ENCODE results near the gene PRUNE1. TPM values are rescaled to one million over a fixed set of nuclear protein-coding genes. Genes with fewer than 3 reads are reported as not detected.

PRUNE1 gene
- total RNA-seq, 2 experiments from 2014 or later = 12.4 to 15.7 TPM

GRCh38 chr1:150997949-150998348, 10.3 kb upstream of the PRUNE1 start:
- ATAC-seq (no peak), DNase-seq (no peak)
- Mint-ChIP-seq H3K36me3 (ENCODE audit: low read depth) (peaks cover 2% of the 10 kb centered on the region), H3K27me3 (no peaks in the 10 kb centered on the region), H3K27ac (no peak overlapping the region), H3K4me1 (ENCODE audit: low read depth) (peaks cover 28% of the 10 kb centered on the region), H3K9me3 (no peaks in the 10 kb centered on the region), H3K4me3 (no peak overlapping the region)
- TF ChIP-seq, protein P1, sequence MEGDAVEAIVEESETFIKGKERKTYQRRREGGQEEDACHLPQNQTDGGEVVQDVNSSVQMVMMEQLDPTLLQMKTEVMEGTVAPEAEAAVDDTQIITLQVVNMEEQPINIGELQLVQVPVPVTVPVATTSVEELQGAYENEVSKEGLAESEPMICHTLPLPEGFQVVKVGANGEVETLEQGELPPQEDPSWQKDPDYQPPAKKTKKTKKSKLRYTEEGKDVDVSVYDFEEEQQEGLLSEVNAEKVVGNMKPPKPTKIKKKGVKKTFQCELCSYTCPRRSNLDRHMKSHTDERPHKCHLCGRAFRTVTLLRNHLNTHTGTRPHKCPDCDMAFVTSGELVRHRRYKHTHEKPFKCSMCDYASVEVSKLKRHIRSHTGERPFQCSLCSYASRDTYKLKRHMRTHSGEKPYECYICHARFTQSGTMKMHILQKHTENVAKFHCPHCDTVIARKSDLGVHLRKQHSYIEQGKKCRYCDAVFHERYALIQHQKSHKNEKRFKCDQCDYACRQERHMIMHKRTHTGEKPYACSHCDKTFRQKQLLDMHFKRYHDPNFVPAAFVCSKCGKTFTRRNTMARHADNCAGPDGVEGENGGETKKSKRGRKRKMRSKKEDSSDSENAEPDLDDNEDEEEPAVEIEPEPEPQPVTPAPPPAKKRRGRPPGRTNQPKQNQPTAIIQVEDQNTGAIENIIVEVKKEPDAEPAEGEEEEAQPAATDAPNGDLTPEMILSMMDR (IDR thresholded peaks at IDR 0.05) = no peak
- ChIA-PET CTCF (interaction anchor here (0.9 to 7.7 kb wide), 6 partner anchors 7 to 159 kb away, joined by 3 to 103 read pairs (median 6); partner anchors contain the start of genes ANXA9, MINDY1 and TNFAIP8L2), POLR2A (interaction anchor here (0.7 to 2.0 kb wide), 3 partner anchors 8 to 71 kb away, joined by 3 to 12 read pairs (median 4); partner anchors contain the start of genes MINDY1 and SETDB1)
- intact Hi-C loops (cut with micrococcal nuclease) = no loop called here

DNA sequence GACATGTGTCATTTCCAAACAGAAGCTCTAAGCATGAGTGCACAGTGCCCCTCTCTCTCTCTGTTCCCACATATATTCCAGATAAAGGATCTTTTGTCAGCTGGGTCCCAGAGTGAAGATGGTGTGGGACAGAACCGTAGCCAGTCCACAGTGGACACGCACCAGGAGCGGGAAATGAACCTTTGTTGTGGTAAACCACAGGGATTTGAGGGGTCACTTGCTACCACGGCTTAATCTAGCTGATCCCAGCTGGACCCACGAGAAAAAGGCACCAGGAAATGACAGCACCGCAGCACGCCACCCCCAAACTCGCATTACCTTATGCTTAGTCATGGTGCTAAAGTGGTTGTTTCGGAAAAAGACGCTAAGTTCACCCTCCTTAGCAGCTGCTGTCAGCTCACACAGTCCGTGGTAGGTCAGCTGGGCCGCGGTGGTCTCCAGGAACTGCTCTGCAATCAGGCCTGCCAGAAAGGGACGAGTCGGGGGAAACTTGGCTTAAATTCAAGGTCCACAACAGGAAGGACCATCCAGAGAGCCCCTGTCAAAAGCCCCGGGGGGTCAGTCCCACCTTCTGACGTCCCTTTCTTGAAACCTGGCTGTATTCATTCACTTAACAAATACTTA, 9.1 kb upstream of the PRUNE1 start:
- Mint-ChIP-seq H3K27me3 (no peaks in the 10 kb centered on the region), H3K27ac (no peak overlapping the region), H3K4me3 (no peak overlapping the region), H3K9me3 (no peaks in the 10 kb centered on the region), H3K4me1 (ENCODE audit: low read depth) (peaks cover 38% of the 10 kb centered on the region), H3K36me3 (ENCODE audit: low read depth) (peaks cover 2% of the 10 kb centered on the region)
- ChIA-PET POLR2A (interaction anchor here (0.6 to 1.4 kb wide), 4 partner anchors 12 to 49 kb away, joined by 3 to 4 read pairs (median 3); no protein-coding TSS in a partner anchor), CTCF (interaction anchor here (1.0 to 7.7 kb wide), 6 partner anchors 20 to 466 kb away, joined by 3 to 103 read pairs (median 4); partner anchors contain the start of gene ANXA9)
- ATAC-seq (peak; percentile 76), DNase-seq (peak; percentile 67)
- TF ChIP-seq, protein P1 (IDR thresholded peaks at IDR 0.05) = no peak
- intact Hi-C loops (cut with micrococcal nuclease) = no loop called here

- ChIA-PET CTCF (interaction anchor here (1.0 to 7.7 kb wide), 6 partner anchors 15 to 467 kb away, joined by 3 to 103 read pairs (median 4); partner anchors contain the start of gene ANXA9), POLR2A (interaction anchor here (0.6 to 1.4 kb wide), 3 partner anchors 11 to 48 kb away, joined by 3 to 4 read pairs (median 3); no protein-coding TSS in a partner anchor)
- TF ChIP-seq, protein P1 (IDR thresholded peaks at IDR 0.05) = no peak
- no peak for DNase-seq
- H3K27me3 Mint-ChIP-seq = no peaks in the 10 kb centered on the region
- H3K27ac Mint-ChIP-seq = peak overlapping the region; percentile 20
- peaks cover 2% of the 10 kb centered on the region for H3K36me3 Mint-ChIP-seq (ENCODE audit: low read depth)
- intact Hi-C loops (cut with micrococcal nuclease) = no loop called here
- no peak for ATAC-seq
- no peaks in the 10 kb centered on the region for H3K9me3 Mint-ChIP-seq
- no peak overlapping the region for H3K4me3 Mint-ChIP-seq
- H3K4me1 Mint-ChIP-seq (ENCODE audit: low read depth) = peaks cover 44% of the 10 kb centered on the region
Measured at GRCh38 chr1:150999926-151000325, 8.3 kb upstream of the PRUNE1 start.

GRCh38 chr1:151000408-151000807, 7.8 kb upstream of the PRUNE1 start:
- DNase-seq (no peak), ATAC-seq (no peak)
- ChIA-PET CTCF (interaction anchor here (1.2 to 7.7 kb wide), 6 partner anchors 15 to 468 kb away, joined by 3 to 103 read pairs (median 4); partner anchors contain the start of gene ANXA9), POLR2A (interaction anchor here (1.3 to 1.6 kb wide), 4 partner anchors 11 to 21 kb away, joined by 3 to 5 read pairs (median 4); no protein-coding TSS in a partner anchor)
- peaks cover 46% of the 10 kb centered on the region for H3K4me1 Mint-ChIP-seq (ENCODE audit: low read depth)
- no peaks in the 10 kb centered on the region for H3K9me3 Mint-ChIP-seq
- peaks cover 2% of the 10 kb centered on the region for H3K36me3 Mint-ChIP-seq (ENCODE audit: low read depth)
- no peaks in the 10 kb centered on the region for H3K27me3 Mint-ChIP-seq
- no peak overlapping the region for H3K4me3 Mint-ChIP-seq
- H3K27ac Mint-ChIP-seq = peak overlapping the region; percentile 20
- intact Hi-C loops (cut with micrococcal nuclease) = no loop called here
- TF ChIP-seq, protein P1 (IDR thresholded peaks at IDR 0.05) = no peak

DNA sequence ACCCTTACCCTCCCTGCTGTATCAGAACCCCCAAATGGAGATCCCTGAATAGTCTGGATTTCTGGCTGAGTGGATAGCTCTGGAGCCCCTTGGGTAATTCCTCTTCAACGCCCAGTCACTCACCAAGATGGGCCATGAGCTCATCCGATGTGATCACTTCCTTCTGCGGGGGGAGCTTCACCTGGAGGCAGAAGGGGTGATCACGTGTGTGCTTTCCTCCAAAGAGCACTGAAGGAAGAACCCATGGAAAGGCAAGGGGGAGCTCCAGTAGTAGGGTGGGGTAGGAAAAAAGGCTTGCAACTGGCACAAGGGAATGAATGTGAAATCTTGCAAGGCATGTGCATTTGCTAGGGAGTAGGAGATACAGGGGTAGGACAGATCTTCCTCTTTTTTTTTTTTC, 6.6 kb upstream of the PRUNE1 start:
- Mint-ChIP-seq H3K4me1 (ENCODE audit: low read depth) (peaks cover 56% of the 10 kb centered on the region), H3K27me3 (no peaks in the 10 kb centered on the region), H3K9me3 (no peaks in the 10 kb centered on the region), H3K36me3 (ENCODE audit: low read depth) (peaks cover 2% of the 10 kb centered on the region), H3K27ac (no peak overlapping the region), H3K4me3 (no peak overlapping the region)
- DNase-seq = no peak
- ATAC-seq = no peak
- ChIA-PET CTCF (interaction anchor here (1.1 to 2.4 kb wide), 8 partner anchors 10 to 98 kb away, joined by 3 to 13 read pairs (median 5); partner anchors contain the start of gene C1orf56), POLR2A (interaction anchor here (1.0 to 1.6 kb wide), 6 partner anchors 10 to 425 kb away, joined by 3 to 5 read pairs (median 3); no protein-coding TSS in a partner anchor)
- TF ChIP-seq, protein P1 (IDR thresholded peaks at IDR 0.05) = no peak
- intact Hi-C loops (cut with micrococcal nuclease) = no loop called here

All from activated CD8-positive, alpha-beta T cell treated with anti-CD3 and anti-CD28 coated beads for 36 hours (primary cell).